B cell (primary cell): ENCODE measurements around the gene F12.

ENCODE experiments used
- EZH2 ChIP-seq: IDR thresholded peaks from 2 replicates; pipeline ENCODE4 v1.6.1; 2012; ENCODE audit warnings: borderline replicate concordance, low read depth, mild to moderate bottlenecking, moderate library complexity, low read length; ENCODE audit not compliant: insufficient read depth, poor library complexity, severe bottlenecking
- TF ChIP-seq, protein P1 (sequence below): fragments of 200-600 bp; IDR thresholded peaks from one replicate; pipeline ENCODE4 v1.8.0; 2022; ENCODE audit warnings: antibody characterized with exemption, mild to moderate bottlenecking

GRCh38 chr5:177397875-177398390 is 11.4 kb downstream of the F12 start:
- TF ChIP-seq, protein P1, sequence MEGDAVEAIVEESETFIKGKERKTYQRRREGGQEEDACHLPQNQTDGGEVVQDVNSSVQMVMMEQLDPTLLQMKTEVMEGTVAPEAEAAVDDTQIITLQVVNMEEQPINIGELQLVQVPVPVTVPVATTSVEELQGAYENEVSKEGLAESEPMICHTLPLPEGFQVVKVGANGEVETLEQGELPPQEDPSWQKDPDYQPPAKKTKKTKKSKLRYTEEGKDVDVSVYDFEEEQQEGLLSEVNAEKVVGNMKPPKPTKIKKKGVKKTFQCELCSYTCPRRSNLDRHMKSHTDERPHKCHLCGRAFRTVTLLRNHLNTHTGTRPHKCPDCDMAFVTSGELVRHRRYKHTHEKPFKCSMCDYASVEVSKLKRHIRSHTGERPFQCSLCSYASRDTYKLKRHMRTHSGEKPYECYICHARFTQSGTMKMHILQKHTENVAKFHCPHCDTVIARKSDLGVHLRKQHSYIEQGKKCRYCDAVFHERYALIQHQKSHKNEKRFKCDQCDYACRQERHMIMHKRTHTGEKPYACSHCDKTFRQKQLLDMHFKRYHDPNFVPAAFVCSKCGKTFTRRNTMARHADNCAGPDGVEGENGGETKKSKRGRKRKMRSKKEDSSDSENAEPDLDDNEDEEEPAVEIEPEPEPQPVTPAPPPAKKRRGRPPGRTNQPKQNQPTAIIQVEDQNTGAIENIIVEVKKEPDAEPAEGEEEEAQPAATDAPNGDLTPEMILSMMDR, result no peak
- no peak for TF ChIP-seq EZH2
